ENCODE measurements around the gene ACTN4.

DNA sequence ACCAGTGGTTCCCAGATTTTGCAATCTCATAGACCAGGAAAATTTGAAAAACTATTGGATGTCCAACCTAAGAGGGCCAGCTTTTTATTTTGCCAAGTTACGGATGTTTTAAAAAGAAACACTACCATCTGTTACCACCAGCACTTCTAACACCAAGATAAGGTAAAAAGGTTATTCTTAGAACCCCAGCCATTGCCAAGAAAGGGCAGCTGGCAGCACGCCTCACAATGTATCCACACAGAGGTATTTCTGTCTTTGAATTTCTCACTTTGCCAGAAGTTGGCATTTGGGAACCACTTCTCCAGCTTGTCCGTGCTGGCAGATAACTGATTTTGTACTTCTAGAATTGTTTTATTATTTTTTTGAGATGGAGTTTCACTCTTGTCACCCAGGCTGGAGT is 68.1 kb downstream of the ACTN4 start:
- TF ChIP-seq, protein P1, sequence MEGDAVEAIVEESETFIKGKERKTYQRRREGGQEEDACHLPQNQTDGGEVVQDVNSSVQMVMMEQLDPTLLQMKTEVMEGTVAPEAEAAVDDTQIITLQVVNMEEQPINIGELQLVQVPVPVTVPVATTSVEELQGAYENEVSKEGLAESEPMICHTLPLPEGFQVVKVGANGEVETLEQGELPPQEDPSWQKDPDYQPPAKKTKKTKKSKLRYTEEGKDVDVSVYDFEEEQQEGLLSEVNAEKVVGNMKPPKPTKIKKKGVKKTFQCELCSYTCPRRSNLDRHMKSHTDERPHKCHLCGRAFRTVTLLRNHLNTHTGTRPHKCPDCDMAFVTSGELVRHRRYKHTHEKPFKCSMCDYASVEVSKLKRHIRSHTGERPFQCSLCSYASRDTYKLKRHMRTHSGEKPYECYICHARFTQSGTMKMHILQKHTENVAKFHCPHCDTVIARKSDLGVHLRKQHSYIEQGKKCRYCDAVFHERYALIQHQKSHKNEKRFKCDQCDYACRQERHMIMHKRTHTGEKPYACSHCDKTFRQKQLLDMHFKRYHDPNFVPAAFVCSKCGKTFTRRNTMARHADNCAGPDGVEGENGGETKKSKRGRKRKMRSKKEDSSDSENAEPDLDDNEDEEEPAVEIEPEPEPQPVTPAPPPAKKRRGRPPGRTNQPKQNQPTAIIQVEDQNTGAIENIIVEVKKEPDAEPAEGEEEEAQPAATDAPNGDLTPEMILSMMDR (conservative IDR thresholded peaks at IDR 0.05) = no peak
- TF ChIP-seq ZFX (IDR thresholded peaks at IDR 0.05) = no peak

All from C4-2B (cell line).